ENCODE measurements around the gene CYP4A11. TPM values are rescaled to one million over a fixed set of nuclear protein-coding genes. Genes with fewer than 3 reads are reported as not detected.
"Not testable (repeated sequence)": the region's sequence is repeated elsewhere in the genome, so short reads cannot be mapped to it uniquely, and the experiment has no call there.

The CYP4A11 gene
- total RNA-seq, 1 experiment from 2014 or later: not detected

GRCh38 chr1:46932020-46932419 lies 9.3 kb downstream of the CYP4A11 start:
- in situ Hi-C loops (cut with HindIII; ENCODE audit: low pct_unique_long_range_greater_than_20kb, low sequenced_read_pairs); DNase-seq (ENCODE audit: low read depth): not testable (repeated sequence)

- DNase-seq (ENCODE audit: low read depth): no peak
- in situ Hi-C loops (cut with HindIII; ENCODE audit: low pct_unique_long_range_greater_than_20kb, low sequenced_read_pairs): no loop called here
Observed at GRCh38 chr1:46931151-46931550, 10.1 kb downstream of the CYP4A11 start.

GRCh38 chr1:46927249-46927835 lies 13.9 kb downstream of the CYP4A11 start:
- no peak for DNase-seq (ENCODE audit: low read depth)
- in situ Hi-C loops (cut with HindIII; ENCODE audit: low pct_unique_long_range_greater_than_20kb, low sequenced_read_pairs): no loop called here

GRCh38 chr1:46910790-46911189 lies 30.5 kb downstream of the CYP4A11 start:
- DNase-seq (ENCODE audit: low read depth): no peak
- in situ Hi-C loops (cut with HindIII; ENCODE audit: low pct_unique_long_range_greater_than_20kb, low sequenced_read_pairs): no loop called here

- no peak for DNase-seq (ENCODE audit: low read depth)
- in situ Hi-C loops (cut with HindIII; ENCODE audit: low pct_unique_long_range_greater_than_20kb, low sequenced_read_pairs): no loop called here
Observed at GRCh38 chr1:46903481-46903880, 37.8 kb downstream of the CYP4A11 start.

GRCh38 chr1:46900401-46900800 lies 40.9 kb downstream of the CYP4A11 start:
- DNase-seq (ENCODE audit: low read depth): no peak
- in situ Hi-C loops (cut with HindIII; ENCODE audit: low pct_unique_long_range_greater_than_20kb, low sequenced_read_pairs): no loop called here

- in situ Hi-C loops (cut with HindIII; ENCODE audit: low pct_unique_long_range_greater_than_20kb, low sequenced_read_pairs); DNase-seq (ENCODE audit: low read depth): not testable (repeated sequence)
Observed at GRCh38 chr1:46881656-46882055, 59.6 kb downstream of the CYP4A11 start.

Other genes with a start within 250 kb of the CYP4A11 start
- gene EFCAB14, start 222.4 kb downstream of the CYP4A11 start, total RNA-seq (2014; rRNA removed; shearing (Covaris generic); ENCODE audit: low replicate concordance): 34.5 and 60.9 TPM in 2 replicates
- not detected in 2 replicates for gene CYP4B1, start 142.4 kb downstream of the CYP4A11 start, total RNA-seq (2014; rRNA removed; shearing (Covaris generic); ENCODE audit: low replicate concordance)
- gene CYP4X1, start 82.2 kb upstream of the CYP4A11 start, total RNA-seq (2014; rRNA removed; shearing (Covaris generic); ENCODE audit: low replicate concordance): not detected in 2 replicates
- gene CYP4Z1, start 125.8 kb upstream of the CYP4A11 start, total RNA-seq (2014; rRNA removed; shearing (Covaris generic); ENCODE audit: low replicate concordance): not detected in 2 replicates
- gene CYP4A22, start 196.0 kb upstream of the CYP4A11 start, total RNA-seq (2014; rRNA removed; shearing (Covaris generic); ENCODE audit: low replicate concordance): not detected in 2 replicates
- 335 and 371 TPM in 2 replicates for gene PDZK1IP1, start 248.6 kb upstream of the CYP4A11 start, total RNA-seq (2014; rRNA removed; shearing (Covaris generic); ENCODE audit: low replicate concordance)